ENCODE data around the gene RASGEF1B.

- TF ChIP-seq, protein P1, sequence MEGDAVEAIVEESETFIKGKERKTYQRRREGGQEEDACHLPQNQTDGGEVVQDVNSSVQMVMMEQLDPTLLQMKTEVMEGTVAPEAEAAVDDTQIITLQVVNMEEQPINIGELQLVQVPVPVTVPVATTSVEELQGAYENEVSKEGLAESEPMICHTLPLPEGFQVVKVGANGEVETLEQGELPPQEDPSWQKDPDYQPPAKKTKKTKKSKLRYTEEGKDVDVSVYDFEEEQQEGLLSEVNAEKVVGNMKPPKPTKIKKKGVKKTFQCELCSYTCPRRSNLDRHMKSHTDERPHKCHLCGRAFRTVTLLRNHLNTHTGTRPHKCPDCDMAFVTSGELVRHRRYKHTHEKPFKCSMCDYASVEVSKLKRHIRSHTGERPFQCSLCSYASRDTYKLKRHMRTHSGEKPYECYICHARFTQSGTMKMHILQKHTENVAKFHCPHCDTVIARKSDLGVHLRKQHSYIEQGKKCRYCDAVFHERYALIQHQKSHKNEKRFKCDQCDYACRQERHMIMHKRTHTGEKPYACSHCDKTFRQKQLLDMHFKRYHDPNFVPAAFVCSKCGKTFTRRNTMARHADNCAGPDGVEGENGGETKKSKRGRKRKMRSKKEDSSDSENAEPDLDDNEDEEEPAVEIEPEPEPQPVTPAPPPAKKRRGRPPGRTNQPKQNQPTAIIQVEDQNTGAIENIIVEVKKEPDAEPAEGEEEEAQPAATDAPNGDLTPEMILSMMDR (IDR thresholded peaks at IDR 0.05): no peak
- TF ChIP-seq POLR2A (IDR thresholded peaks at IDR 0.05): no peak
Measured at GRCh38 chr4:81512001-81512756, 40.5 kb upstream of the RASGEF1B start.

Measured in vagina (tissue), 2 donors.